CMK (cell line): Measurements from ENCODE around the gene KRT12.

Experiments
- DNase-seq: peaks from one replicate; pipeline ENCODE4 v3.0.0-alpha.2; 2010; ENCODE audit warnings: low read depth

Gene KRT12

GRCh38 chr17:40843242-40843641 is 23.8 kb downstream of the KRT12 start:
- no peak for DNase-seq

GRCh38 chr17:40841246-40841645 is 25.8 kb downstream of the KRT12 start:
- no peak for DNase-seq

- DNase-seq = no peak
Observed at GRCh38 chr17:40839194-40839593, 27.8 kb downstream of the KRT12 start.

DNA sequence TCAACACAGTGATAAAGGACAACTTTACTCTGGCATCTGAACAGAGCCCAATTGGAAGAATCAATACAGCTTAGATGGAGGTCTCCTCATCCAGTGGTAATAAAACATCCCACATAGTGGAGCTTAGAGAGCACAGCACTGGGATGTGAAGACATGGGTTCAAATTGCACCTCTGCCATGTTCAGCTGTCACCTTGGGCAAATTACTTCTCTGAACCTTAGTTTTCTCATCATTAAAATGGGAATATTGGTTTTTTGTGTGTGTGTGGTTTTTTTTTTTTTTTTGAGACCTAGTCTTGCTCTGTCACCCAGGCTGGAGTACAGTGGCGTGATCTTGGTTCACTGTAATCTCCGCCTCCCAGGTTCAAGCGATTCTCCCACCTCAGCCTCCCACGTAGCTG is 31.0 kb downstream of the KRT12 start:
- no peak for DNase-seq

- DNase-seq = no peak
Observed at GRCh38 chr17:40833882-40834281, 33.1 kb downstream of the KRT12 start.

- no peak for DNase-seq
Observed at GRCh38 chr17:40832840-40833239, 34.2 kb downstream of the KRT12 start.

DNA sequence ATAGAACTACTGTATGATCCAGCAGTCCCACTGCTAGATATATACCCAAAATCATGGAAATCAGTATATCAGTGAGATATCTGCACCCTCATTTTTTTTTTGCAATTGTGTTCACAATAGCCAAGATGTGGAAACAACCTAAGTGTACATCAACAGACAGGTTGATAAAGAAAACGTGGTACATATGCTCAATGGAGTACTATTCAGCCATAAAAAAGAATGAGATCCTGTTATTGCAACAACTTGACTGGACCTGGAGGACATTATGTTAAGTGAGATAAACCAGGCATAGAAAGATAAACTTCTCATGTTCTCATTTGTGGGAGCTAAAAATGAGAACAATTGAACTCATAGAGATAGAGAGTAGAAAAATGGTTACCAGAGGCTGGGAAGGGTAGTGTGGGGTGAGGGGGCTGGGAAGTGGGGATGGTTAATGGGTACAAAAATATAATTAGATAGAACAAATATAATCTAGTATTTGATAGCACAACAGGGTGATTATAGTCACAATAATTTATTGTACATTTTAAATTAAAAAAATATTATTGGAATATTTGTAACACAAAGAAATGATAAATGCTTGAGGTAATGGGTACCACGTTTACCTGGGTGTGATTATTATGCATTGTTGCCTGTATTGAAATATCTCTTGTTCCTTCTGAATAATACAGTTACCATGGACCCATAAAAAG is 36.8 kb downstream of the KRT12 start:
- DNase-seq = no peak

DNA sequence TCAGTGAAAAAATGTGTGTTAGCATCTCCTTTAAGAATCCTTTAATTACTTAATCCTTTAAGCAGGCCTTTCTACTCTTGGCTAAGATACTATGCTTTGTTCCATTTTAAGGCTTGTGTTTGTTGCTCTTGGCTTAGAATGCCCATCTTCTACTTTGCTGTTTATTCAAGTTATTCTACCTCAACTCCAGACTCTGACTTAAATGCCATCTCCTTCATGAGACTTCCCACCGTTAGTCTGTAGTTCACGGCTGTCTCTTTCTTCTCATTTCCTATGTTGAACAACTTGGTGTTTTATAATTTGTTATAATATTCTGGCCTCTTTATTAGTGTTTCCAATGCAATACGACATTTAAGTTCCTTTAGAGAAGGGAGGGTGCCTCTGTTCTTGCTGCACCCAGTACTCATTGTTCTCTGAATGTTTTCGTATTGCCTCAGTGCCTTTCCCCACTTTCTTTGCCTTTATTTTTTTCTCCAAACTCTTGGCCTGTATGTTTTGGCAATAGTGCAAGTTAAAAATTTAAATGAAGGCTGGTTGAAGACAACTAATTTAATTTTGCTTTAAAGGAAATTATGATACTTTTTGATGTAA is 38.5 kb downstream of the KRT12 start:
- DNase-seq = no peak

DNA sequence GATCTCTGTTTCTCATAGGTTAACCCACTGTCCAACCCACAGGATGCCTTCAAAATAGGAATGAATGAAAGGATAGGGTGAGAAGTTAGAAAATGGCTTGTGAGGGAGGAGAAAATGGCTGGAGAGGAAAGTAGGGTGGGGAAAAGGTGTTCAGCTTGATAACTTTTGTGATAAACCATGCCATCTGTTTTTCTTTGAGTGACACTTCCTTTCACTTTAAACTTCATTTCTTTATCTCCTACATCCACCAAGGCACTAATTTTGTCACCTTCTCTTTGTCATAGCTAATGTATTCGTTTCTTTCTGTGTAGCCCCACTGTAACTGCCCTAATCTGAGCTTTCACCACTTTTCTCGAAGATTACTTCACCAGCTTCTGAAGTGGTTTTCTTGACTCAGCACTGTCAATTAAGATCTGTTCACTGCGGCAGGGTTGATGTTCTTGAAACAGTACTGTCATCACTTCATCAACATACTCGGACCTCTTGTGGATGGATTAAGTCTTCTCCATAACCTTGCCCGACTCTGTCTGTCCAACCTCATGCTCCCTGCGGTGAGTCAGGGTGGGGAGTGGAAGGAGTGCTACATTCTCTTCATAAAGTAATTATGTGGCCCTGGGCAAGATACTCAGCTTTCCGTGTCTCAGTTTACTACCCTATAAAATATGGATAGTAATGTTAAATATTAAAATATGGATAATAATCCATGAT is 39.1 kb downstream of the KRT12 start:
- peak; percentile 49 for DNase-seq

- DNase-seq = no peak
Observed at GRCh38 chr17:40825599-40825998, 41.4 kb downstream of the KRT12 start.

- DNase-seq = no peak
Observed at GRCh38 chr17:40824015-40824832, 42.8 kb downstream of the KRT12 start.

- no peak for DNase-seq
Observed at GRCh38 chr17:40822132-40822812, 44.8 kb downstream of the KRT12 start, which contains the start of gene KRT10. Gene KRT10, minus strand, starts transcription at chr17:40822614. Its CDS starts 29 bp downstream, at chr17:40822585.

GRCh38 chr17:40821536-40821935 is 45.5 kb downstream of the KRT12 start:
- no peak for DNase-seq

DNA sequence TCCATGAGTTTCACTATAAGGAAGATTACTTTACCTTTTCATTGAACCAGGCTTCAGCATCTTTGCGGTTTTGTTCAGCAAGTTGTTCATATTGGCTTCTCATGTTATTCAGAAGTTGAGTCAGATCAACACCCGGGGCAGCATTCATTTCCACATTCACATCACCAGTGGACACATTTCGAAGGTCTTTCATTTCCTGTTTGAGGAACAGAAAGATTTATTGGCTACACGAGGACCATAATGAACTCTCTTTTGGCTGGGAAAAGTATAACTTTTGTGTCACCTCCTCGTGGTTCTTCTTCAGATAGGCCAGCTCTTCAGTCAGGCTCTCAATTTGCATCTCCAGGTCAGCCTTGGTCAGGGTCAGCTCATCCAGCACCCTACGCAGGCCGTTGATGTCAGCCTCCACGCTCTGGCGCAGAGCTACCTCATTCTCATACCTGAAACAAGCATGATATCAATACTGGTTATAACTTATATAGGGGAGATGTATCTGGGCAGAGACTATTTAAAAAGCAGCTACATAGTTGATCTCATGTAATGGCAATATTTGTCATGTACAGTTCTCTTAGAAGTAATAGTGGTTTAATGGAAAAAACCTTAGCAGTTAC is 46.7 kb downstream of the KRT12 start:
- no peak for DNase-seq

- peak; percentile 18 for DNase-seq
Observed at GRCh38 chr17:40819528-40820125, 47.4 kb downstream of the KRT12 start.

DNA sequence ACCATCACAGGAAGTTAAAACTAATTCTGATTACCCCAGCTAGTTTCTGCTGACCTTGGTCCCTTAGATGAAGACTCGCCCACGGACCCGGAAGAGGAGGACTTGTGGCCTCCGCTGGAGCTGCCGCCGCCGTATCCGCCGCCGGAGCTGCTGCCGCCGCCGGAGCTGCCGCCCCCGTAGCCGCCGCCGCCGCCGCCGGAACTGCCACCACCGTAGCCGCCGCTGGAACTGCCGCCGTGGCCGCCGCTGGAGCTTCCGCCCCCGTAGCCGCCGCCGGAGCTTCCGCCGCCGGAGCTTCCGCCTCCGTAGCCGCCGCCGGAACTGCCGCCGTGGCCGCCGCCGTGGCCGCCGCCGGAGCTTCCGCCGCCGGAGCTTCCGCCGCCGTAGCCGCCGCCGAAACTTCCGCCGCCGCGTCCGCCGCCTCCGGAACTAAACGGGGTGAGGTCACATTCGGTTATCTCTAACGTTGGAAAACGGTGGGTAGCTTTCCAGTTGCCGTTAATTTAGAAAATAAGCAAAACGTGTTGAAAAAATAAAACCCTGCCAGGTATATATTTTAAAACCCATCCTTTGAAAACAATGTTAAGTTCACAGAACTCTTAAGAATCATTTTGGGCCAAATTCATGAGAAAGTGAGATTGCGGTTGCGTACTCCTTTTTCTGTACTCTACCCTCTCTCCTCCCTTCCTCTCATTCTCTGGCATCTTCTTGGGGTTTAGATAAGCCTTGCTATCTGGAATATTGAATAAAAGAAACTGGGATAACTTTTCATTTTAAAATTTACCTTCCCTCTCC is 48.1 kb downstream of the KRT12 start:
- DNase-seq = peak; percentile 38

- DNase-seq = no peak
Observed at GRCh38 chr17:40818343-40818732, 48.7 kb downstream of the KRT12 start.

GRCh38 chr17:40817103-40817682 is 49.8 kb downstream of the KRT12 start:
- no peak for DNase-seq

- DNase-seq = peak; percentile 25
Observed at GRCh38 chr17:40816569-40816968, 50.5 kb downstream of the KRT12 start.

GRCh38 chr17:40815381-40815780 is 51.6 kb downstream of the KRT12 start:
- no peak for DNase-seq
